ENCODE data around the gene PRKCA. TPM values are rescaled to one million over a fixed set of nuclear protein-coding genes. Genes with fewer than 3 reads are reported as not detected.
"Not testable (repeated sequence)": the region's sequence is repeated elsewhere in the genome, so short reads cannot be mapped to it uniquely, and the experiment has no call there.

Gene PRKCA
- total and polyA plus RNA-seq, 2 experiments from 2014 or later = 6.4 to 35.4 TPM

DNA sequence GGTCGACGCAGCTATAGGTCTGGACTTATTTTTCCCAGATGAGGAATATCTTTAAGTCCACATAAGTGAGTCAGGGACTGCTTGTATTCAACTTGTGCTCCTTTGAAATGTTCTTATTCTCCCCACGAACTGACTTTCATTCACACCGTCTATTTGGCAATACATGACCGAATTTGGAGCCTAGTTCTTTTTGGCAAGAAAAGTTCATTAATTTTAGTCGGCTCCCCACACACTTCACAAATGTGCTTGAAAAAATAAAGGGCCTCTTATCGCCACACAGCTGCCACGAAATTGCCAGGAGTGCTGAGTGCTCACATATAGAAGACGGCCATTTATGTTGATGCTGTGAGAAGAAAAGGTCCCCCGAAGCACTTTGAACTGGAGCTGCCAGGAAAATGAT lies 152.6 kb downstream of the PRKCA start (continued):
- TF ChIP-seq, protein P1, sequence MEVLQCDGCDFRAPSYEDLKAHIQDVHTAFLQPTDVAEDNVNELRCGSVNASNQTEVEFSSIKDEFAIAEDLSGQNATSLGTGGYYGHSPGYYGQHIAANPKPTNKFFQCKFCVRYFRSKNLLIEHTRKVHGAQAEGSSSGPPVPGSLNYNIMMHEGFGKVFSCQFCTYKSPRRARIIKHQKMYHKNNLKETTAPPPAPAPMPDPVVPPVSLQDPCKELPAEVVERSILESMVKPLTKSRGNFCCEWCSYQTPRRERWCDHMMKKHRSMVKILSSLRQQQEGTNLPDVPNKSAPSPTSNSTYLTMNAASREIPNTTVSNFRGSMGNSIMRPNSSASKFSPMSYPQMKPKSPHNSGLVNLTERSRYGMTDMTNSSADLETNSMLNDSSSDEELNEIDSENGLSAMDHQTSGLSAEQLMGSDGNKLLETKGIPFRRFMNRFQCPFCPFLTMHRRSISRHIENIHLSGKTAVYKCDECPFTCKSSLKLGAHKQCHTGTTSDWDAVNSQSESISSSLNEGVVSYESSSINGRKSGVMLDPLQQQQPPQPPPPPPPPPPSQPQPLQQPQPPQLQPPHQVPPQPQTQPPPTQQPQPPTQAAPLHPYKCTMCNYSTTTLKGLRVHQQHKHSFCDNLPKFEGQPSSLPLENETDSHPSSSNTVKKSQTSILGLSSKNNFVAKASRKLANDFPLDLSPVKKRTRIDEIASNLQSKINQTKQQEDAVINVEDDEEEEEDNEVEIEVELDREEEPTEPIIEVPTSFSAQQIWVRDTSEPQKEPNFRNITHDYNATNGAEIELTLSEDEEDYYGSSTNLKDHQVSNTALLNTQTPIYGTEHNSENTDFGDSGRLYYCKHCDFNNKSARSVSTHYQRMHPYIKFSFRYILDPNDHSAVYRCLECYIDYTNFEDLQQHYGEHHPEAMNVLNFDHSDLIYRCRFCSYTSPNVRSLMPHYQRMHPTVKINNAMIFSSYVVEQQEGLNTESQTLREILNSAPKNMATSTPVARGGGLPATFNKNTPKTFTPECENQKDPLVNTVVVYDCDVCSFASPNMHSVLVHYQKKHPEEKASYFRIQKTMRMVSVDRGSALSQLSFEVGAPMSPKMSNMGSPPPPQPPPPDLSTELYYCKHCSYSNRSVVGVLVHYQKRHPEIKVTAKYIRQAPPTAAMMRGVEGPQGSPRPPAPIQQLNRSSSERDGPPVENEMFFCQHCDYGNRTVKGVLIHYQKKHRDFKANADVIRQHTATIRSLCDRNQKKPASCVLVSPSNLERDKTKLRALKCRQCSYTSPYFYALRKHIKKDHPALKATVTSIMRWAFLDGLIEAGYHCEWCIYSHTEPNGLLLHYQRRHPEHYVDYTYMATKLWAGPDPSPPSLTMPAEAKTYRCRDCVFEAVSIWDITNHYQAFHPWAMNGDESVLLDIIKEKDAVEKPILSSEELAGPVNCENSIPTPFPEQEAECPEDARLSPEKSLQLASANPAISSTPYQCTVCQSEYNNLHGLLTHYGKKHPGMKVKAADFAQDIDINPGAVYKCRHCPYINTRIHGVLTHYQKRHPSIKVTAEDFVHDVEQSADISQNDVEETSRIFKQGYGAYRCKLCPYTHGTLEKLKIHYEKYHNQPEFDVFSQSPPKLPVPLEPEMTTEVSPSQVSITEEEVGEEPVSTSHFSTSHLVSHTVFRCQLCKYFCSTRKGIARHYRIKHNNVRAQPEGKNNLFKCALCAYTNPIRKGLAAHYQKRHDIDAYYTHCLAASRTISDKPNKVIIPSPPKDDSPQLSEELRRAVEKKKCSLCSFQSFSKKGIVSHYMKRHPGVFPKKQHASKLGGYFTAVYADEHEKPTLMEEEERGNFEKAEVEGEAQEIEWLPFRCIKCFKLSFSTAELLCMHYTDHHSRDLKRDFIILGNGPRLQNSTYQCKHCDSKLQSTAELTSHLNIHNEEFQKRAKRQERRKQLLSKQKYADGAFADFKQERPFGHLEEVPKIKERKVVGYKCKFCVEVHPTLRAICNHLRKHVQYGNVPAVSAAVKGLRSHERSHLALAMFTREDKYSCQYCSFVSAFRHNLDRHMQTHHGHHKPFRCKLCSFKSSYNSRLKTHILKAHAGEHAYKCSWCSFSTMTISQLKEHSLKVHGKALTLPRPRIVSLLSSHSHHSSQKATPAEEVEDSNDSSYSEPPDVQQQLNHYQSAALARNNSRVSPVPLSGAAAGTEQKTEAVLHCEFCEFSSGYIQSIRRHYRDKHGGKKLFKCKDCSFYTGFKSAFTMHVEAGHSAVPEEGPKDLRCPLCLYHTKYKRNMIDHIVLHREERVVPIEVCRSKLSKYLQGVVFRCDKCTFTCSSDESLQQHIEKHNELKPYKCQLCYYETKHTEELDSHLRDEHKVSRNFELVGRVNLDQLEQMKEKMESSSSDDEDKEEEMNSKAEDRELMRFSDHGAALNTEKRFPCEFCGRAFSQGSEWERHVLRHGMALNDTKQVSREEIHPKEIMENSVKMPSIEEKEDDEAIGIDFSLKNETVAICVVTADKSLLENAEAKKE (CRISPR knock-in tag; IDR thresholded peaks at IDR 0.05) = no peak
- TF ChIP-seq ZNF114 (CRISPR knock-in tag; IDR thresholded peaks at IDR 0.05) = no peak
- TF ChIP-seq CREB1 (CRISPR knock-in tag; IDR thresholded peaks at IDR 0.05; ENCODE audit: low read depth) = no peak
- no peak for TF ChIP-seq EZH2phosphoT487 (IDR thresholded peaks at IDR 0.05; ENCODE audit: unreplicated experiment)
- no peak for TF ChIP-seq ZNF331 (CRISPR knock-in tag; IDR thresholded peaks at IDR 0.05; ENCODE audit: low read depth)

GRCh38 chr17:66457499-66457898 lies 155.1 kb downstream of the PRKCA start:
- not testable (repeated sequence) for H2AFZ ChIP-seq; H3K27me3 Mint-ChIP-seq (ENCODE audit: insufficient read depth, low read depth, poor library complexity); H3K9me2 ChIP-seq (ENCODE audit: insufficient read depth); H3K4me3 ChIP-seq; H3K79me2 ChIP-seq (replicated peaks; ENCODE audit: insufficient read depth); H3K4me3 Mint-ChIP-seq; ATAC-seq; H3K36me3 Mint-ChIP-seq (ENCODE audit: low read depth); H3K27ac Mint-ChIP-seq; H3K4me1 ChIP-seq (ENCODE audit: insufficient read depth); H4K20me1 ChIP-seq (replicated peaks; ENCODE audit: insufficient read depth); H3K27ac ChIP-seq (ENCODE audit: low read depth); H3K9me3 Mint-ChIP-seq; H3K4me1 Mint-ChIP-seq; H3K4me2 ChIP-seq; DNase-seq (ENCODE audit: low spot score); H3F3A ChIP-seq (replicated peaks; ENCODE audit: low read depth); H3K36me3 ChIP-seq (ENCODE audit: insufficient read depth)
- peaks cover 19% of the 10 kb centered on the region for H3K27me3 ChIP-seq (ENCODE audit: insufficient read depth)

DNA sequence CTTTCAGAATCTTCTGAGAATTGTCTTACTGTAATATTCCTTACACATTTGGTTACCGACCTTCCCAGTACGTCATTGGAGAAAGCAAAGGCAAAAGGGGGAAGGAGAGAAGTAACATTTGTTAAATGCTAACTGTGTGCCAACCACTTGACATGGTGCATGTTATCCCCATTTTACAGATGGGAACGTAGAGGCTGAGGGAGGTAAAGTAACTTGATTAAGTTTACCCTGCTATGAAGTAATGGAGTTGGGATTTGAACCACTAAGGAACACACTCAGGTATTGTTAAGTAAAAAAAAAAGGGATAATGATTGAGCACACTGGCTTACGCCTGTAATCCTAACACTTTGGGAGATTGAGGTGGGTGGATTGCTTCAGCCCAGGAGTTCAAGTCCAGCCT lies 156.4 kb downstream of the PRKCA start:
- Mint-ChIP-seq H3K4me3 (no peak overlapping the region), H3K9me3 (no peaks in the 10 kb centered on the region; the same call in 2 of the 3 replicates), H3K27ac (no peak overlapping the region), H3K27me3 (ENCODE audit: insufficient read depth, low read depth, poor library complexity) (peaks cover 6% of the 10 kb centered on the region), H3K36me3 (ENCODE audit: low read depth) (peaks cover 6% of the 10 kb centered on the region; the same call in 1 of the 3 replicates), H3K4me1 (no peaks in the 10 kb centered on the region)
- Histone ChIP-seq H3F3A (replicated peaks; ENCODE audit: low read depth) (no peaks in the 10 kb centered on the region), H3K27me3 (ENCODE audit: insufficient read depth) (peaks cover 23% of the 10 kb centered on the region), H3K9me2 (ENCODE audit: insufficient read depth) (no peaks in the 10 kb centered on the region), H3K27ac (ENCODE audit: low read depth) (no peak overlapping the region), H2AFZ (no peak overlapping the region), H3K4me3 (no peak overlapping the region), H3K36me3 (ENCODE audit: insufficient read depth) (no peaks in the 10 kb centered on the region), H3K4me2 (no peak overlapping the region), H3K79me2 (replicated peaks; ENCODE audit: insufficient read depth) (no peaks in the 10 kb centered on the region), H4K20me1 (replicated peaks; ENCODE audit: insufficient read depth) (no peaks in the 10 kb centered on the region), H3K4me1 (ENCODE audit: insufficient read depth) (no peaks in the 10 kb centered on the region)
- no peak for ATAC-seq
- DNase-seq (ENCODE audit: low spot score) = no peak
- TF ChIP-seq STAT1 (IDR thresholded peaks at IDR 0.05; ENCODE audit: unreplicated experiment) = no peak
- TF ChIP-seq CREB1 (CRISPR knock-in tag; IDR thresholded peaks at IDR 0.05; ENCODE audit: low read depth) = no peak
- TF ChIP-seq ZNF114 (CRISPR knock-in tag; IDR thresholded peaks at IDR 0.05) = no peak
- TF ChIP-seq, protein P2, sequence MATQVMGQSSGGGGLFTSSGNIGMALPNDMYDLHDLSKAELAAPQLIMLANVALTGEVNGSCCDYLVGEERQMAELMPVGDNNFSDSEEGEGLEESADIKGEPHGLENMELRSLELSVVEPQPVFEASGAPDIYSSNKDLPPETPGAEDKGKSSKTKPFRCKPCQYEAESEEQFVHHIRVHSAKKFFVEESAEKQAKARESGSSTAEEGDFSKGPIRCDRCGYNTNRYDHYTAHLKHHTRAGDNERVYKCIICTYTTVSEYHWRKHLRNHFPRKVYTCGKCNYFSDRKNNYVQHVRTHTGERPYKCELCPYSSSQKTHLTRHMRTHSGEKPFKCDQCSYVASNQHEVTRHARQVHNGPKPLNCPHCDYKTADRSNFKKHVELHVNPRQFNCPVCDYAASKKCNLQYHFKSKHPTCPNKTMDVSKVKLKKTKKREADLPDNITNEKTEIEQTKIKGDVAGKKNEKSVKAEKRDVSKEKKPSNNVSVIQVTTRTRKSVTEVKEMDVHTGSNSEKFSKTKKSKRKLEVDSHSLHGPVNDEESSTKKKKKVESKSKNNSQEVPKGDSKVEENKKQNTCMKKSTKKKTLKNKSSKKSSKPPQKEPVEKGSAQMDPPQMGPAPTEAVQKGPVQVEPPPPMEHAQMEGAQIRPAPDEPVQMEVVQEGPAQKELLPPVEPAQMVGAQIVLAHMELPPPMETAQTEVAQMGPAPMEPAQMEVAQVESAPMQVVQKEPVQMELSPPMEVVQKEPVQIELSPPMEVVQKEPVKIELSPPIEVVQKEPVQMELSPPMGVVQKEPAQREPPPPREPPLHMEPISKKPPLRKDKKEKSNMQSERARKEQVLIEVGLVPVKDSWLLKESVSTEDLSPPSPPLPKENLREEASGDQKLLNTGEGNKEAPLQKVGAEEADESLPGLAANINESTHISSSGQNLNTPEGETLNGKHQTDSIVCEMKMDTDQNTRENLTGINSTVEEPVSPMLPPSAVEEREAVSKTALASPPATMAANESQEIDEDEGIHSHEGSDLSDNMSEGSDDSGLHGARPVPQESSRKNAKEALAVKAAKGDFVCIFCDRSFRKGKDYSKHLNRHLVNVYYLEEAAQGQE (IDR thresholded peaks at IDR 0.05; ENCODE audit: unreplicated experiment) = no peak
- TF ChIP-seq ZNF331 (CRISPR knock-in tag; IDR thresholded peaks at IDR 0.05; ENCODE audit: low read depth) = no peak
- TF ChIP-seq EZH2phosphoT487 (IDR thresholded peaks at IDR 0.05; ENCODE audit: unreplicated experiment) = no peak
- TF ChIP-seq EZH2 (IDR thresholded peaks at IDR 0.05; ENCODE audit: low read depth, unreplicated experiment) = no peak
